NCI-H187 treated with DMSO at 0.1 percent for 48 hours (cell line): ENCODE results near the gene ACTL6A.

ENCODE experiments used
- DNase-seq: peaks from one replicate; lab custom pipeline; 2025; lab: John Stamatoyannopoulos, UW

The ACTL6A gene

GRCh38 chr3:179590669-179591068 is 27.9 kb downstream of the ACTL6A start:
- DNase-seq: no peak

- no peak for DNase-seq
Observed at GRCh38 chr3:179591313-179591712, 28.6 kb downstream of the ACTL6A start.

GRCh38 chr3:179599531-179599930 is 36.8 kb downstream of the ACTL6A start:
- no peak for DNase-seq

GRCh38 chr3:179603321-179603720 is 40.6 kb downstream of the ACTL6A start:
- DNase-seq: no peak

- DNase-seq: no peak
Observed at GRCh38 chr3:179603831-179604230, 41.1 kb downstream of the ACTL6A start.

- peak; percentile 81 for DNase-seq
Observed at GRCh38 chr3:179604321-179605078, 41.8 kb downstream of the ACTL6A start, which contains the start of the genes MRPL47 and NDUFB5. Gene MRPL47 (minus strand): TSS chr3:179604638. CDS start chr3:179604624, 14 bp downstream. Gene NDUFB5 (plus strand): TSS chr3:179604794. CDS start chr3:179604816, 22 bp downstream.

GRCh38 chr3:179606534-179607085 is 43.9 kb downstream of the ACTL6A start:
- DNase-seq: no peak

GRCh38 chr3:179608931-179609720 is 46.4 kb downstream of the ACTL6A start:
- no peak for DNase-seq

GRCh38 chr3:179610066-179610465 is 47.3 kb downstream of the ACTL6A start:
- DNase-seq: no peak

GRCh38 chr3:179613807-179614206 is 51.1 kb downstream of the ACTL6A start:
- no peak for DNase-seq

GRCh38 chr3:179615458-179616173 is 52.9 kb downstream of the ACTL6A start:
- DNase-seq: no peak

- no peak for DNase-seq
Observed at GRCh38 chr3:179622023-179622422, 59.3 kb downstream of the ACTL6A start.

GRCh38 chr3:179624451-179624850 is 61.7 kb downstream of the ACTL6A start:
- DNase-seq: no peak

- DNase-seq: no peak
Observed at GRCh38 chr3:179630753-179631451, 68.2 kb downstream of the ACTL6A start.
